Measurements from ENCODE around the gene FAM110C. TPM values are rescaled to one million over a fixed set of nuclear protein-coding genes. Genes with fewer than 3 reads are reported as not detected.

Gene FAM110C
- total RNA-seq, 4 donors from 2014 or later, result 10.7 to 22.0 (median 17.6) TPM

DNA sequence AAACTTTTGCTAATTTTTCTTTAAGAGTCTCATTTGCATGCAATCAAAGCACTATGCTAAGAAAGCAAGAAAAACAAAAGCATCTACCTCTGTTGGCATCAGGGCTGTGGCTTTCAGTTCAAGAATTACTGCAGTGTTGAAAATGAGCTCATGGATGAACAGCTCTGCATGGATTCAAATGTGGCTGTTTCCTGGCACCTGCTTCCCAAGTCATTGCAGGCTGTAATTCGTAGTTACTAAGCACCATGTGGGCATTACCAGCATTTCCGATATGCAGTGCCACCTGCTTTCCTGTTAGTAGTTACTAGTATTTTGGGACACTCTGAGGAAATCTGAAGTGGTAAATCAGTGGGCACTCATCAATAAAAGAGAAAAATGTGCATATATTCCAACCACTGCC lies 37.8 kb upstream of the FAM110C start:
- H3K27ac ChIP-seq, result no peak overlapping the region
- H3K4me3 ChIP-seq, result no peak overlapping the region
- 92% methylated on average over 2 of the region's 2 CpGs for WGBS
- TF ChIP-seq POLR2AphosphoS5 (IDR thresholded peaks at IDR 0.05) (no peak), POLR2A (IDR thresholded peaks at IDR 0.05) (no peak), EP300 (IDR thresholded peaks at IDR 0.05) (no peak)
- TF ChIP-seq, protein P1, sequence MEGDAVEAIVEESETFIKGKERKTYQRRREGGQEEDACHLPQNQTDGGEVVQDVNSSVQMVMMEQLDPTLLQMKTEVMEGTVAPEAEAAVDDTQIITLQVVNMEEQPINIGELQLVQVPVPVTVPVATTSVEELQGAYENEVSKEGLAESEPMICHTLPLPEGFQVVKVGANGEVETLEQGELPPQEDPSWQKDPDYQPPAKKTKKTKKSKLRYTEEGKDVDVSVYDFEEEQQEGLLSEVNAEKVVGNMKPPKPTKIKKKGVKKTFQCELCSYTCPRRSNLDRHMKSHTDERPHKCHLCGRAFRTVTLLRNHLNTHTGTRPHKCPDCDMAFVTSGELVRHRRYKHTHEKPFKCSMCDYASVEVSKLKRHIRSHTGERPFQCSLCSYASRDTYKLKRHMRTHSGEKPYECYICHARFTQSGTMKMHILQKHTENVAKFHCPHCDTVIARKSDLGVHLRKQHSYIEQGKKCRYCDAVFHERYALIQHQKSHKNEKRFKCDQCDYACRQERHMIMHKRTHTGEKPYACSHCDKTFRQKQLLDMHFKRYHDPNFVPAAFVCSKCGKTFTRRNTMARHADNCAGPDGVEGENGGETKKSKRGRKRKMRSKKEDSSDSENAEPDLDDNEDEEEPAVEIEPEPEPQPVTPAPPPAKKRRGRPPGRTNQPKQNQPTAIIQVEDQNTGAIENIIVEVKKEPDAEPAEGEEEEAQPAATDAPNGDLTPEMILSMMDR (IDR thresholded peaks at IDR 0.05), result no peak
- no peaks in the 10 kb centered on the region for H3K9me3 ChIP-seq
- H3K4me1 ChIP-seq, result no peaks in the 10 kb centered on the region
- H3K36me3 ChIP-seq, result no peaks in the 10 kb centered on the region
- DNase-seq (ENCODE audit: low spot score in 2 of 2), result no peak
- H3K27me3 ChIP-seq, result peaks cover 4% of the 10 kb centered on the region

DNA sequence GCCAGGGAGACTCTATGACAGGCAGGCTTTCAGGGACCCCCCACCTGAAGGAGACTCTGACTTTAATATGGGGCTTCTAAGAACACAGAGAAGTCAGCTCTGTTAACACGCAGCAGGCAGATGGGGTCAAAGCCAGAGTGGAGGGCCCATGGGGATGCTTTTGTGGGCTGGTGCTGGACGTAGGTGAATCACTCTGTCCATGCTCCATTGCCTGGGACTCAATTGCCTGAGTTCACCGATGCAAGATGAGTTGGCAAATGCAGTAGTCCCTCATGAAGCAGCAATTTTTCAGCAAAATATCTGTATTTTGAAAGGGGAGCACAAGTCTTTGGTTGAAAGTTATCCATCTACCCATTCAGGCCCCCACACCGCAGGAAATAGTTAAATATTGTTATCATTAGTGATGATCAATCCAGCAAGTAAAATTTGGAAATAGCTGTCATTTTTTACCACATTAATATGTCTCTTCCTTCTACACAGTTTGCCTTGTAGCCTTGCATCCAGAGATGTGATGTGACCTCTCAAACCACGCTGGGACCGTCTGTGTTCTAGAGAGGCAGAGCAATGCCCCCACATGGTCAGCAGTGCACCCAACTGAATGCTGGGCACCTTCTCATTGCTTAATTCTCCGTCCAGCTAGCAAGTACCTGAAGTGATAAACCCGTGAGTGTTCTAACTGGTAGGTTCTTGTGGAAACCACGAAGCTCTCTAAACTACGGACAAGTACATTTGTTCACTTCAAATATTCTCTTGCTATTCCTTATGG lies 34.8 kb upstream of the FAM110C start:
- Histone ChIP-seq H3K36me3 (no peaks in the 10 kb centered on the region), H3K4me1 (no peaks in the 10 kb centered on the region), H3K27ac (no peak overlapping the region), H3K9me3 (no peaks in the 10 kb centered on the region), H3K4me3 (no peak overlapping the region), H3K27me3 (peaks cover 9% of the 10 kb centered on the region)
- TF ChIP-seq EP300 (IDR thresholded peaks at IDR 0.05), result no peak
- TF ChIP-seq, protein P1 (IDR thresholded peaks at IDR 0.05), result no peak
- 85% methylated on average over 10 of the region's 10 CpGs for WGBS
- no peak for DNase-seq (ENCODE audit: low spot score in 2 of 2)

DNA sequence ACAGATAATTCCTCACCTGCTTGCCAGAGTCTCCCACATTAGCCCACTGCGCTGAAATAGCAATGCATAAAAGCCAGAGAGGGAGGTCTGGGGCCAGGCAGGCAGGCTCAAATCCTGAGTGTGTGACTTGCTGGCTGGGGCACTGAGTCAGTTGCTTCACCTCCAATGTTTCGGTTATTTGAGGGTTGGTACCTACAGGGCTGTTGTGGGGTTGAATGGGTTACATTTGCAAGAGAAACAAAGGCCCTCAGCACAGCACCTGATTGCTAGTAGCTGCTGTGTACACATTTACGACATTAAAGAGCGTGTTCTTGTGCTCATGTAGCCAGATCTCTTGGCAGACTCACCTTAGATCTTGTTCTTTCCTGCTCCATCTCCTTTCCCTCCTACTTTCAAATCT lies 34.1 kb upstream of the FAM110C start:
- no peaks in the 10 kb centered on the region for H3K4me1 ChIP-seq
- TF ChIP-seq POLR2AphosphoS5 (IDR thresholded peaks at IDR 0.05), result no peak
- TF ChIP-seq, protein P1 (IDR thresholded peaks at IDR 0.05), result no peak
- no peak for TF ChIP-seq POLR2A (IDR thresholded peaks at IDR 0.05)
- TF ChIP-seq EP300 (IDR thresholded peaks at IDR 0.05), result no peak
- peaks cover 9% of the 10 kb centered on the region for H3K27me3 ChIP-seq
- no peak for DNase-seq (ENCODE audit: low spot score in 2 of 2)
- no peak overlapping the region for H3K4me3 ChIP-seq
- no peaks in the 10 kb centered on the region for H3K9me3 ChIP-seq
- H3K27ac ChIP-seq, result no peak overlapping the region
- H3K36me3 ChIP-seq, result no peaks in the 10 kb centered on the region
- WGBS, result 68% methylated on average over 4 of the region's 4 CpGs

DNA sequence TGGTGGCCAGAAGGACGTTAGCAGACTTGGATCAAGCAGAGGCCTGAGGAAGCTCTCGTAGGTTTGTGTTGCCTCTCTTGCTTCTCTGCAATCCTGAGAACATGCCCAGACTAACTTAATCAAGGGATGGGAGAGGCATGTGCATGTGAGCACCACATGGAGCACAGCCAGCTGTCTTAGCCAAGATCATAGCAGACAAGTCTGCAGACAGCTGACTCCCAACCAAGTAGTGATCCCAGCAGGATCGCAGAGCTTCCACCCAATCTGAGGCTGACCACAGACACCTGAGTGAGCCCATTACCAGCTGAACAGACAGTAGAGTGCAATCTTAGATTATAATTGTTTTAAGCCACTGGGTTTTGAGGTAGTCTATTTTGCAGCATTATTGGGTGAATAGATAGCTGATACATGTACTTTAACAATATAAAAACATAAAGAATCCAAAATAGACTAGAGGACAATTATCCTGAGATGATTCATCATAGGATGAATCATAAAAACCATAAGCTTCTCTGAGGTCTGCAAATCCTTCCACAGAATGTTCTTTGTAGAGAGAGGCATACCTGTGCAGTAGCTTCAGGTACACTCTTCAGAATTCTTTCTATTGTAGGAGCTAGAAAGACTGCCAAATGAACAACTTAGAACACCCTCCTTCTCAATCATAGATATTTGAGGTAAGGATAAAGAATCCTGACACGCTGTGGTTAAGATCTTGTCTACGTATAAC lies 25.2 kb upstream of the FAM110C start:
- Histone ChIP-seq H3K9me3 (no peaks in the 10 kb centered on the region), H3K4me3 (no peak overlapping the region), H3K4me1 (peaks cover 12% of the 10 kb centered on the region), H3K27ac (peak overlapping the region; percentile 68), H3K27me3 (no peaks in the 10 kb centered on the region), H3K36me3 (no peaks in the 10 kb centered on the region)
- WGBS, result 59% methylated on average over 5 of the region's 5 CpGs
- TF ChIP-seq POLR2A (IDR thresholded peaks at IDR 0.05) (no peak), EP300 (IDR thresholded peaks at IDR 0.05) (no peak), POLR2AphosphoS5 (IDR thresholded peaks at IDR 0.05) (no peak)
- TF ChIP-seq, protein P1 (IDR thresholded peaks at IDR 0.05), result no peak
- no peak for DNase-seq (ENCODE audit: low spot score in 2 of 2)

Measured in suprapubic skin (tissue), 4 donors.